Panc1 (cell line): ENCODE measurements around the gene MCU.

ENCODE experiments used
- CTCF ChIP-seq: fragments of 450-650 bp; IDR thresholded peaks from 2 replicates; pipeline ENCODE4 v1.5.1; 2017; ENCODE audit warnings: mild to moderate bottlenecking
- POLR2AphosphoS5 ChIP-seq: IDR thresholded peaks from 2 replicates; pipeline ENCODE4 v1.6.1; 2012; ENCODE audit warnings: mild to moderate bottlenecking, low read depth, low read length, moderate library complexity
- SIN3A ChIP-seq: IDR thresholded peaks from 2 replicates; pipeline ENCODE4 v1.6.1; 2012; ENCODE audit warnings: low read depth, mild to moderate bottlenecking, low read length, moderate library complexity, borderline replicate concordance; ENCODE audit not compliant: insufficient read depth
- TCF7L2 ChIP-seq: IDR thresholded peaks from 2 replicates; pipeline ENCODE4 v1.6.1; 2011; ENCODE audit warnings: mild to moderate bottlenecking, low read depth, low read length, inconsistent platforms
- TF ChIP-seq, protein P1 (sequence below), 2 experiments: IDR thresholded peaks; 2 replicates each; pipeline ENCODE4 v1.6.1; 2011 to 2012; ENCODE audit warnings: low read depth in 2 of 2, control low read depth in 1 of 2, low read length in 1 of 2, mild to moderate bottlenecking in 1 of 2, moderate library complexity in 1 of 2; ENCODE audit not compliant: insufficient read depth in 1 of 2

DNA sequence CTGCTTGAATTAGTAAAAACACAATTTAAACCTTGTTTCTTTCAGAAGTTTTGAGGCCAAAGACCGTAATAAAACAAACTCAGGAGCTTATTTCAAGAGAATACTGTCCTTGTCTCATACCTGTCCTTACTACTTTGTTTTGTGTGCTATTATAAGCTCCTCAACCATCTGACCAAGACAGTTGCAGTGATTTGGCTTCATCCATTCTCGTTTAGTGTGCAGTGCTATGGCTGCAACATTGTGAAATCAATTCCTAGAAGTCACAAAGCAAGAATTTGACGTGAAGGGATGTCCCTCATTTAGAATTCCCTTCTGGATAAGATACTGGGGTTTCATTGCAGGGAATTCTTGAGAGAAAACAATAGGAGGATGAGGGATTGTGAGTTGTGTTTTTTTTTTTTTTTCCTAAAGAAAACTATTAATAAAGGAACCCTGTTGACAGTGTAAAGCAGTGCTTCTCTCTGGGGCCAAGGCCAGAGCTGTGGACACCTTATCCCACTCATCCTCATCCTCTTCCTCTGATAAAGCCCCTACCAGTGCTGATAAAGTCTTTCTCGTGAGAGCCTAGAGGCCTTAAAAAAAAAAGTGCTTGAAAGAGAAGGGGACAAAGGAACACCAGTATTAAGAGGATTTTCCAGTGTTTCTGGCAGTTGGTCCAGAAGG, 201.3 kb downstream of the MCU start, which contains the start of gene OIT3:
- TF ChIP-seq CTCF (no peak), POLR2AphosphoS5 (no peak), SIN3A (no peak), TCF7L2 (no peak)
- TF ChIP-seq, protein P1, sequence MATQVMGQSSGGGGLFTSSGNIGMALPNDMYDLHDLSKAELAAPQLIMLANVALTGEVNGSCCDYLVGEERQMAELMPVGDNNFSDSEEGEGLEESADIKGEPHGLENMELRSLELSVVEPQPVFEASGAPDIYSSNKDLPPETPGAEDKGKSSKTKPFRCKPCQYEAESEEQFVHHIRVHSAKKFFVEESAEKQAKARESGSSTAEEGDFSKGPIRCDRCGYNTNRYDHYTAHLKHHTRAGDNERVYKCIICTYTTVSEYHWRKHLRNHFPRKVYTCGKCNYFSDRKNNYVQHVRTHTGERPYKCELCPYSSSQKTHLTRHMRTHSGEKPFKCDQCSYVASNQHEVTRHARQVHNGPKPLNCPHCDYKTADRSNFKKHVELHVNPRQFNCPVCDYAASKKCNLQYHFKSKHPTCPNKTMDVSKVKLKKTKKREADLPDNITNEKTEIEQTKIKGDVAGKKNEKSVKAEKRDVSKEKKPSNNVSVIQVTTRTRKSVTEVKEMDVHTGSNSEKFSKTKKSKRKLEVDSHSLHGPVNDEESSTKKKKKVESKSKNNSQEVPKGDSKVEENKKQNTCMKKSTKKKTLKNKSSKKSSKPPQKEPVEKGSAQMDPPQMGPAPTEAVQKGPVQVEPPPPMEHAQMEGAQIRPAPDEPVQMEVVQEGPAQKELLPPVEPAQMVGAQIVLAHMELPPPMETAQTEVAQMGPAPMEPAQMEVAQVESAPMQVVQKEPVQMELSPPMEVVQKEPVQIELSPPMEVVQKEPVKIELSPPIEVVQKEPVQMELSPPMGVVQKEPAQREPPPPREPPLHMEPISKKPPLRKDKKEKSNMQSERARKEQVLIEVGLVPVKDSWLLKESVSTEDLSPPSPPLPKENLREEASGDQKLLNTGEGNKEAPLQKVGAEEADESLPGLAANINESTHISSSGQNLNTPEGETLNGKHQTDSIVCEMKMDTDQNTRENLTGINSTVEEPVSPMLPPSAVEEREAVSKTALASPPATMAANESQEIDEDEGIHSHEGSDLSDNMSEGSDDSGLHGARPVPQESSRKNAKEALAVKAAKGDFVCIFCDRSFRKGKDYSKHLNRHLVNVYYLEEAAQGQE (IDR thresholded peaks at IDR 0.05; ENCODE audit: insufficient read depth in 1 of 2, low read depth in 2 of 2, low read length in 1 of 2), result no peak
